Motor neuron (in vitro differentiated cells): ENCODE results near the gene OR56A4. TPM values are rescaled to one million over a fixed set of nuclear protein-coding genes. Genes with fewer than 3 reads are reported as not detected.
A peak's percentile ranks its signal among the peaks of the same experiment; 100 is the strongest.

Experiments used
- ATAC-seq, 8 experiments: fragments of 200-7000 bp; cut with Tn5 transposase; replicated peaks in 6 of 8; 2 replicates each; pipeline ENCODE4 v1.8.0; 2021; ENCODE audit warnings: mild to moderate bottlenecking in 8 of 8, moderate library complexity in 8 of 8
- H3K27ac ChIP-seq, 2 donors: fragments of 250-450 bp; sonication (Bioruptor Pico); 2 replicates each; pipeline ENCODE4 v1.9.0; 2021; ENCODE audit warnings: antibody characterized with exemption in 2 of 2, mild to moderate bottlenecking in 2 of 2, moderate library complexity in 1 of 2
- H3K4me1 ChIP-seq, 2 donors: fragments of 250-450 bp; sonication (Bioruptor Pico); replicated peaks in 1 of 2; 2 replicates each; pipeline ENCODE4 v1.6.1; 2021; ENCODE audit warnings: antibody characterized with exemption in 2 of 2, mild to moderate bottlenecking in 2 of 2, moderate library complexity in 1 of 2
- H3K4me3 ChIP-seq, 5 donors: fragments of 250-450 bp; sonication (Bioruptor Pico); 2 replicates each; pipeline ENCODE4 v1.9.0; 2021; ENCODE audit warnings: antibody characterized with exemption in 5 of 5, mild to moderate bottlenecking in 5 of 5, moderate library complexity in 4 of 5
- WGBS, 10 experiments: fragments of 450-650 bp; shearing (Covaris generic); methylation state at CpG; one replicate each; pipeline ENCODE4 v1.0.0; 2022; 5-methylcytosine and 5-hydroxymethylcytosine counted together
- in situ Hi-C, 9 experiments: fragments of 400-800 bp; cut with MboI; loops; one replicate each; pipeline ENCODE4 v1.15.0; 2021; ENCODE audit warnings: low sequenced_read_pairs in 9 of 9, low pct_unique_long_range_greater_than_20kb in 2 of 9; ENCODE audit not compliant: unreplicated experiment in 9 of 9
- total RNA-seq, 8 experiments: library from RNA; unstranded; fragments of 300-600 nt; gene quantifications; 2 replicates each; pipeline versions ENCODE4 v1.2.3 to v1.2.4, GENCODE V29; 2022

The OR56A4 gene, protein sequence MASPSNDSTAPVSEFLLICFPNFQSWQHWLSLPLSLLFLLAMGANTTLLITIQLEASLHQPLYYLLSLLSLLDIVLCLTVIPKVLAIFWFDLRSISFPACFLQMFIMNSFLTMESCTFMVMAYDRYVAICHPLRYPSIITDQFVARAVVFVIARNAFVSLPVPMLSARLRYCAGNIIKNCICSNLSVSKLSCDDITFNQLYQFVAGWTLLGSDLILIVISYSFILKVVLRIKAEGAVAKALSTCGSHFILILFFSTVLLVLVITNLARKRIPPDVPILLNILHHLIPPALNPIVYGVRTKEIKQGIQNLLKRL
- total RNA-seq = under 1 TPM in 4 of 8 experiments, not detected in 4; 0.10 to 0.76 (median 0.15) TPM

DNA sequence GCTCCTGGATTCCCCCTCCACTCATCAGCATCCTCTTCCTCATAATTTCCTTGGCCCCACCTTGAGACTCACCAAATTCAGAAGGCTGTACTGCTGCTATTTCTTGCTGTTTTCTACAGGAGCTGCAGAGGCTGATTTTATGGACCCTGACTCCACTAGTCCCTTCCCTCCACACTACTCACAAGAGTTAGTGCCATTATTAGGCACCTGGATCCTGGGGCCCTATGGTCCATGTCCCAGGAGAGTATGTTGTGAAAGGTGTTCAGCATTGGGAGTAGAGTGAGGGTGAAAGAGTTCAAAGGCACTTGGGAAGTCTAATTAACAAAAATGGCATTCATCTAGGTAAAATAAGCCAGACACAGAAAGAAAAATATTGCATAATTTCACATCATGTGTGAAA lies at the start of gene OR56A4:
TSS of gene OR56A4 (minus strand) at position 101 of the 400 bp plus-strand sequence. CDS start 3,954 bp downstream, outside the sequence.
- no peak for ATAC-seq
- Histone ChIP-seq H3K27ac (no peak within 1 kb of the TSS), H3K4me3 (no peak within 1 kb of the TSS), H3K4me1 (no peaks in the 10 kb centered on the region)
- in situ Hi-C loops = loop anchor here in 4 of 9 experiments (25.0 kb wide), 3 partner anchors 305 to 355 kb away; partner anchors contain the start of gene CAVIN3 (in 1 of the 4)

DNA sequence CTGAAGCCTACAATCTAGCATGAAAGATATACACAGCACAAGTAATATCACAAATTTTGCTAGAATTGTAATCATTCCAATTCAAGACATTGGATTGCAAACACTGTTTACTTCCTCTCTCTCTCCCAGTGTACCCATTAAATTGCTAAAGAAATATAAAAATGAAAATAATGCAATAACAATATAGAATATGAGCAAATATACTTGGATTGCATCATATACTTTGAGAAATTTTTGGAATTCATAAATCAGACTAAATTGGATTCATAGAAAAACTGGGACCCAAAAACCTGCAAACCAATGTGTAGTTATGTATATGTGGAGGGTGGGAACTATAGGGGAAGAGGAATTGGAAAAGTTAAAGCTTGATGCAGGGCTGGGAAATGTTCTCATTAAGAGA lies 48.8 kb upstream of the OR56A4 start:
- H3K4me1 ChIP-seq = no peaks in the 10 kb centered on the region
- in situ Hi-C loops = no loop called here
- no peak overlapping the region for H3K4me3 ChIP-seq
- H3K27ac ChIP-seq = no peak overlapping the region
- ATAC-seq = no peak

DNA sequence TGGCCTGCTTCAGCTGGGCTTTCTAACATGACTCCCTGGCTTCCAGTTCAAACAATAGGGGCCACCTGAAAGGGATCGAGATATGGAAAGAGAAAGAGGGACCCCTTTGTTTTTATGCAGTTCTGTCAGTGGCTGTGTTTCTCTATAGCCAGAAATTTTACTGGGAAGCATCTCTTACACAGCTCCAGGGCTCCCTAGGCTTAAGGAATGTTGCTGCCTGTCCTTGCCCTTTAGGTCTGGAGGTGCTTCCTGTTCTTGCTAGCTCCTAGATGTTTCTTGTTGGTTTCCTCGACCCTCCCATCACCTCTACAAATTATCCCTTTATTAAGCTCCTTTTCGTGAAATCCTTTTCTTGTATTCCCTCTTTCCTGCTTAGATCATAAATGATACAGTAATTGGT lies 45.6 kb upstream of the OR56A4 start:
- in situ Hi-C loops = no loop called here
- H3K4me3 ChIP-seq = no peak overlapping the region
- no peaks in the 10 kb centered on the region for H3K4me1 ChIP-seq
- ATAC-seq = no peak
- no peak overlapping the region for H3K27ac ChIP-seq
- 0 to 90% (median 49%) methylated on average over 1 to 3 of the region's 3 CpGs; no CpG with 5 or more reads in 2 of the 10 experiments for WGBS, 10 experiments

DNA sequence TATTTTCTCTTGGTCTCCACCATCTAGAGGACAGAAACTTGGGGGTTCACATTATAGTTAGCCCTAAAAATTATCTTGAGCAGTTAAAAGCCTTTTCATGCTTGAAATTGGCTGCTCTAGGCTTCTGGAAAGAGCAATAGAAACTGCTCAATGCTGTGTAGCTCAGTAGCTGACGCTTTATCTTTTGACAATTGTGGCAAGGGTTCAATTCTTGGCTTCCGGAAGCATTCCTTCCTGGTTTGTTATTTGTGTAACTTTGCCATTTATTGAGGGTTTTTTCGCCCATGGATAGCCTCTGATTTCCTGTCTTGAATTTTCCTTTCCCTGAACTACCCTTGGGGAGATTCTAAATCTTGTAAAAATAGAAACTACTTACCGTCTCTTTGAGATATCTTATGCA lies 34.1 kb upstream of the OR56A4 start:
- Histone ChIP-seq H3K4me1 (no peaks in the 10 kb centered on the region), H3K4me3 (no peak overlapping the region), H3K27ac (no peak overlapping the region)
- WGBS, 10 experiments = 0 to 88% (median 74%) methylated on average over 2 to 4 of the region's 4 CpGs
- no peak for ATAC-seq
- in situ Hi-C loops = loop anchor here in 2 of 9 experiments (25.0 kb wide), 2 partner anchors 271 to 296 kb away; partner anchors contain the start of gene CAVIN3 (in 1 of the 2)

DNA sequence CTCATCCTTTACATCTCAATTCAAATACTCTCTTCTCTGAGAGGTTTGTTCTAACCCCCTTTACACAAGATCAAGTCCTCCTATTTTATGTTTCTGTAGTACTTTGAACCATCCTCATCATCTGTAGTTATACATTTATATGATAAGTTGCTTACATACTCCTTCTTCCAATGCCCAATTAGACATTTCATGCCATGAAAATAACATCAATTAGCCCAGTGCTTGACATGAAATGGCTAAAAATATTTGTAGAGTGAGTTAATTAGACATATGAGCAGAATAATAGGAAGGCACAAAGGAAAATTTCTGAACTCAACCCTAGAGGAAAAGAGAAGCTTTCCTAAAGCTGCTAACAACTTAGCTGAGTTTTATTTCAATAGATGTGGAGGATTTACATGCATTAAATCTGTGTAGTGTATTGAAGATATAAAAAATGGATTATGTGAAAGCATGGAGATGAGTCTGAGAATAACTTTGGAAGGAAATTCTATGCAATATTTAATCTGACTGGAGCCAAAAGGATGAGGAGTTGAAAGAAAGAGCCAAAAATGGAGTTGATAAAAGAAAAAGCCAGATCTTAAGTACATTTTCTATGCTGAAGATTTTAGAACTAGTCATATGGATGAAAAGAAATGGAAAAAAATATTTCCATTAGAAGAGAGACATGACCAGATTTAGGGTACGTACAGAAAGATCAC lies 24.1 kb upstream of the OR56A4 start, which contains the start of gene OR56A1:
TSS of gene OR56A1 (minus strand) at position 51 of the 698 bp plus-strand sequence. CDS start 3,066 bp downstream, outside the sequence.
- no peaks in the 10 kb centered on the region for H3K4me1 ChIP-seq
- no peak within 1 kb of the TSS for H3K4me3 ChIP-seq
- no peak within 1 kb of the TSS for H3K27ac ChIP-seq
- 0 to 79% (median 46%) methylated on average over 1 of the region's 1 CpG for WGBS, 10 experiments
- in situ Hi-C loops = loop anchor here in 2 of 9 experiments (25.0 kb wide), 2 partner anchors 281 to 306 kb away; partner anchors contain the start of gene CAVIN3 (in 1 of the 2)
- ATAC-seq = no peak

DNA sequence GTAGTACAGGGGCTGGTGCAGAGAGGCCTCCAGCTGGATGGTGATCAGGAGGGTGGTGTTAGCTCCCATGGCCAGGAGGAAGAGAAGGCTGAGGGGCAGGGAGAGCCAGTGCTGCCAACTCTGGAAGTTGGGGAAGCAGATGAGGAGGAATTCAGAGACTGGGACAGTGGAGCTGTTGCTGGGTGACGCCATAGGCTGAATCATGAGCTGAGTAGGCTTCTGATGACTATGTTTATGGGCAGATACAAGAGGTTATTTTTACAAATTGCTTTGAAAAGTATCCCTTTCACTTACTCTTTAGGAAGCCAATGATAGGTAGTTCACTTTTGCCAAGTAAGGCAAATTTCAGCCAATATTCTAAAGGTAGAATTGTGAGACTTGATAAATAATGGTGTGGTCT lies 20.8 kb upstream of the OR56A4 start:
- Histone ChIP-seq H3K4me1 (no peaks in the 10 kb centered on the region), H3K4me3 (no peak overlapping the region), H3K27ac (no peak overlapping the region)
- ATAC-seq = no peak
- in situ Hi-C loops = loop anchor here in 2 of 9 experiments (25.0 kb wide), 2 partner anchors 285 to 310 kb away; partner anchors contain the start of gene CAVIN3 (in 1 of the 2)
- 60 to 100% (median 88%) methylated on average over 1 of the region's 1 CpG; no CpG with 5 or more reads in 7 of the 10 experiments for WGBS, 10 experiments

DNA sequence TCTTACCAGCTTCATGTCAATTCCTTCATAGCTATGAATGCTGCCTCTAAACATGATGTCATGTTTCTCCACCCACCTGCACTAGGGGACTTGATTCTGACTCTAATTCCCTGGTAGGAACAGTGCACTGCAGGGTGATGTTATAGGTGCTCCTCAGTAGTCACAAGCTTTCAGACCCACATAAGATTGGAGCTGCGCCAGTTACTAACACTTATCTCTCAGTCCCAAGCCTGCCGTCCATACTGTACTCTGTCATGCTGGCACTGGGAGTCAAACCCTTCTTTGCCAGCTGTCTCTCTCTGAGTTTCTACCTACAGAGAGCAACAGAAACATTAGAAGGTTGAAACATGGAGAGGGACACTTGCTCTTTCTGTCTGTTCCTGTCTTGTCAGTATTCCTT lies 18.3 kb upstream of the OR56A4 start:
- no peak overlapping the region for H3K4me3 ChIP-seq
- in situ Hi-C loops = loop anchor here in 2 of 9 experiments (25.0 kb wide), 2 partner anchors 287 to 312 kb away; partner anchors contain the start of gene CAVIN3 (in 1 of the 2)
- WGBS, 10 experiments = 82% methylated on average over 2 of the region's 2 CpGs; no CpG with 5 or more reads in 9 of the 10 experiments
- no peak overlapping the region for H3K27ac ChIP-seq
- no peaks in the 10 kb centered on the region for H3K4me1 ChIP-seq
- ATAC-seq = no peak

DNA sequence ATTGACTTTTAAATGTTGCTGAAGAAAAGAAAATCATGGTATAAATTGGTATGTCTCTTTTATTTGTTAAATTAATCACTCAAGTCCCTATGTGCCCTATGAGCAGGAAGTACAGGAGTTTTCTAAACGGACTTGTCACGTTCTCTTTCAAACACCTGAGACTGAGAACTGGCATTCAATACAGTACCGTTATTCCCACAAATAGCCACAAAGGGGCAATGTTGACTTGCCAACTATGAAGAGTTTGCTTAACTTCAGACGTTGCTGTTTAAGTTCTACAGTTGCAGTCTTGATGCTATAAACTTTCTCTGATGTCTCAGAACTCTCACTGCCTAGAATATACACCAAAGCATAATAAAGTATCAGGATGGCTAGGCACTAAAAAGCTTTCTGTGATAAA lies 16.2 kb upstream of the OR56A4 start:
- peak in 5 of 8 experiments; percentile 38 to 75 (median 58) for ATAC-seq
- Histone ChIP-seq H3K27ac (no peak overlapping the region), H3K4me1 (no peaks in the 10 kb centered on the region), H3K4me3 (no peak overlapping the region)
- WGBS, 10 experiments = 0 to 40% (median 3%) methylated on average over 1 to 4 of the region's 4 CpGs; no CpG with 5 or more reads in 1 of the 10 experiments
- in situ Hi-C loops = loop anchor here in 4 of 9 experiments (25.0 kb wide), 3 partner anchors 289 to 339 kb away; partner anchors contain the start of gene CAVIN3 (in 1 of the 4)

DNA sequence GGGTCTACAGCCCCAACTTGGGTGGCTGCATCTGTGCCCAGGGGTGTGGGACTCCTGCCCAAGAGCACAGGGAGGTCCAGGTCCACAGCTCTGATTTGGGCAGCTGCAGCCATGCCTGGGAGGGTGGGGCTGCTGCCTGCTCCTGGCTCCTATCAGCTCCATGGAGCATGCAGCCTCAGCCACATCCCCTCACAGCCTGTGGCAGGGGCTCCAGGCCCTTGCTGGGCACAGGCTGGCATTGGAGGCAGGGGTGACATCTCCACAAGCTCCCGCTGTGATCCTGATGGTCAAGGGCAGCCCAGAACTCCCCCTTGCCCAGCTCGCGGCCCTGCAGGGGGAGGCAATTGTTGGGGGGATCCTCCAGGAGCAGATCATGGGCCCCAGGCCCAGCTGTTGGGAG lies 6.3 kb upstream of the OR56A4 start:
- in situ Hi-C loops = loop anchor here in 4 of 9 experiments (25.0 kb wide), 3 partner anchors 299 to 349 kb away; partner anchors contain the start of gene CAVIN3 (in 1 of the 4)
- Histone ChIP-seq H3K4me3 (no peak overlapping the region), H3K27ac (no peak overlapping the region), H3K4me1 (no peaks in the 10 kb centered on the region)
- 60% methylated on average over 3 of the region's 3 CpGs; no CpG with 5 or more reads in 9 of the 10 experiments for WGBS, 10 experiments
- no peak for ATAC-seq

DNA sequence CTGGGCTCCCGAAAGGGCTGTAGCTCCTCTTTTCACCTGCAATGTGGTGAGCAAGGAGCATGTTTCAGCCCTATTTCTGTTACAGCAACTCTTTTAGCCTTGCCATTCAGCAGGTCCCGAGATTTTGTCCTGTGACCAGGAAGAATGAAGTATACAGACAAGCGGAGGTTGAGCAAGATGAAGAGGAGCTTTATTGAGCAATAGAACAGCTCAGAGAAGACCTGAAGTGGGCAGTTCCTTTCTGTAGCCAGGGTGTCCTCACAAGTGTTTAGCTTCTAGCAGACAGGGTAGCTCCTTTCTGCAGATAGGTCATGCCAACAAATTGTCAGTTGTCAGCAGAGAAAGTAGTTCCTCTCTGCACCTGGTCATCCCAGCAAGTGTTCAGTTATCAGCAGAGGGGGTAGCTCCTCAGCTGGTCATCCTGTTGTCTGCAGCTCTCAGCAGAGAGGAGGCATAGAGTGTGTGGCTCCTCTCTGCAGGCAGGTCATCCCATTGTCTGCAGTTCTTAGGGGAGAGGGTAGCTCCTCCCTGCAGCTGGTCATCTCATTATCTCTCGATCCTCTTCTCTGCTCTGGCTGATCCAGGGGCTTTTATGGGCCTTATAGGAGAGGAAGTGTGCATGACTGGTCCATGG lies 5.4 kb upstream of the OR56A4 start:
- in situ Hi-C loops = loop anchor here in 4 of 9 experiments (25.0 kb wide), 3 partner anchors 300 to 350 kb away; partner anchors contain the start of gene CAVIN3 (in 1 of the 4)
- no peak for ATAC-seq
- no peak overlapping the region for H3K4me3 ChIP-seq
- 0 to 100% (median 62%) methylated on average over 1 to 3 of the region's 4 CpGs; no CpG with 5 or more reads in 3 of the 10 experiments for WGBS, 10 experiments
- H3K4me1 ChIP-seq = no peaks in the 10 kb centered on the region
- no peak overlapping the region for H3K27ac ChIP-seq

DNA sequence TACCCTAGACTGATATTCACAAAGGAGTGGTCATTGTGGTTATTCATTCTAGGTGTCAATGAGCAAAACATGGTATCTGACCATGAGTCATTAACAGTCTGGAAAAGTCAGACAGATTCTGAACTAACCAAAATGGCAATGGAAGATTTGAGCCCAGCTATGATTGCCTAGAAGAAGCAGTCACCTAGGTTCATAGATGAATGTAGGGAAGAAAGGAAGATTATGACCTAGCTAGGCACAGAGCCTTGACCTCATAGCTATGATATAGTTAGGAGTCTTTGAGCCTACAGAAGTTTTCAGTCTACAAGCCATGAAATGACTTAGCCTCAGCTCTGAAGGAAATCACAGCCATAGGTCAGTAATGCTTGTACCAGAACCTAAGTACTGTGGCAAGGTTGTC lies 351 bp downstream of the OR56A4 start:
- Histone ChIP-seq H3K4me1 (no peaks in the 10 kb centered on the region), H3K4me3 (no peak overlapping the region), H3K27ac (no peak overlapping the region)
- in situ Hi-C loops = loop anchor here in 4 of 9 experiments (25.0 kb wide), 3 partner anchors 306 to 356 kb away; partner anchors contain the start of gene CAVIN3 (in 1 of the 4)
- no peak for ATAC-seq

DNA sequence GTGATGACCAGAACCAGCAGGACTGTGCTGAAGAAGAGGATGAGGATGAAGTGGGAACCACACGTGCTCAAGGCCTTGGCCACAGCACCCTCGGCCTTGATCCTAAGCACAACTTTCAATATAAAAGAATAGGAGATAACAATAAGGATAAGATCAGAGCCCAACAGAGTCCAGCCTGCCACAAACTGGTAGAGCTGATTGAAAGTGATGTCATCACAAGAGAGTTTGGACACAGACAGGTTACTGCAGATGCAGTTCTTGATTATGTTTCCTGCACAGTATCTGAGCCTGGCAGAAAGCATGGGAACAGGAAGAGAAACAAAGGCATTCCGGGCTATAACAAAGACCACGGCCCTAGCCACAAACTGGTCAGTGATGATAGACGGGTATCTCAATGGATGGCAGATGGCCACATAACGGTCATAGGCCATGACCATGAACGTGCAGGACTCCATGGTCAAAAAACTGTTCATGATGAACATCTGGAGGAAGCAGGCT lies 4.5 kb downstream of the OR56A4 start:
- H3K27ac ChIP-seq = no peak overlapping the region
- ATAC-seq = no peak
- H3K4me3 ChIP-seq = no peak overlapping the region
- H3K4me1 ChIP-seq = no peaks in the 10 kb centered on the region
- in situ Hi-C loops = loop anchor here in 4 of 9 experiments (25.0 kb wide), 3 partner anchors 310 to 360 kb away; partner anchors contain the start of gene CAVIN3 (in 1 of the 4)
- 0 to 91% (median 85%) methylated on average over 1 to 5 of the region's 7 CpGs; no CpG with 5 or more reads in 5 of the 10 experiments for WGBS, 10 experiments
